ENCODE data around the gene KCNJ9. TPM values are rescaled to one million over a fixed set of nuclear protein-coding genes. Genes with fewer than 3 reads are reported as not detected.

Gene KCNJ9
- total and polyA plus RNA-seq, 5 donors from 2014 or later = 0.05 to 0.25 TPM; not detected in 3

- no peak overlapping the region for H3K27ac ChIP-seq (ENCODE audit: insufficient read depth, low read length, poor library complexity, severe bottlenecking)
- Mint-ChIP-seq H3K27ac (no peak overlapping the region), H3K27me3 (no peaks in the 10 kb centered on the region), H3K4me1 (no peaks in the 10 kb centered on the region), H3K4me3 (no peak overlapping the region), H3K9me3 (no peaks in the 10 kb centered on the region), H3K36me3 (no peaks in the 10 kb centered on the region)
- H3K4me1 ChIP-seq (ENCODE audit: control insufficient read depth, insufficient read depth, low read length, poor library complexity, severe bottlenecking) = no peaks in the 10 kb centered on the region
- ATAC-seq (ENCODE audit: low read depth in 2 of 2) (no peak), DNase-seq (no peak)
- peaks cover 4% of the 10 kb centered on the region for H3K27me3 ChIP-seq (ENCODE audit: control insufficient read depth, insufficient read depth, low read length)
- no peak overlapping the region for H3K4me3 ChIP-seq (ENCODE audit: low read depth, low read length)
- H3K36me3 ChIP-seq (ENCODE audit: control insufficient read depth, insufficient read depth, low read length) = no peaks in the 10 kb centered on the region
- H3K9me3 ChIP-seq (ENCODE audit: control insufficient read depth in 2 of 2, low read length in 2 of 2) = no peaks in the 10 kb centered on the region
Observed at GRCh38 chr1:160133990-160134770, 52.8 kb downstream of the KCNJ9 start.

- DNase-seq (no peak), ATAC-seq (ENCODE audit: low read depth in 2 of 2) (no peak)
- peaks cover 4% of the 10 kb centered on the region for H3K27me3 ChIP-seq (ENCODE audit: control insufficient read depth, insufficient read depth, low read length)
- no peak overlapping the region for H3K4me3 Mint-ChIP-seq
- H3K27ac ChIP-seq (ENCODE audit: insufficient read depth, low read length, poor library complexity, severe bottlenecking) = no peak overlapping the region
- H3K4me1 ChIP-seq (ENCODE audit: control insufficient read depth, insufficient read depth, low read length, poor library complexity, severe bottlenecking) = no peaks in the 10 kb centered on the region
- no peaks in the 10 kb centered on the region for H3K9me3 ChIP-seq (ENCODE audit: control insufficient read depth in 2 of 2, low read length in 2 of 2)
- no peak overlapping the region for H3K4me3 ChIP-seq (ENCODE audit: low read depth, low read length)
- no peaks in the 10 kb centered on the region for H3K36me3 Mint-ChIP-seq
- H3K4me1 Mint-ChIP-seq = no peaks in the 10 kb centered on the region
- peaks cover 5% of the 10 kb centered on the region for H3K27me3 Mint-ChIP-seq
- H3K27ac Mint-ChIP-seq = no peak overlapping the region
- peaks cover 0 to 1% (median 0%) of the 10 kb centered on the region in 7 donors for H3K9me3 Mint-ChIP-seq
- no peaks in the 10 kb centered on the region for H3K36me3 ChIP-seq (ENCODE audit: control insufficient read depth, insufficient read depth, low read length)
Observed at GRCh38 chr1:160134791-160135572, 53.6 kb downstream of the KCNJ9 start.

- ATAC-seq (ENCODE audit: low read depth in 2 of 2) = no peak
- Histone ChIP-seq H3K4me1 (ENCODE audit: control insufficient read depth, insufficient read depth, low read length, poor library complexity, severe bottlenecking) (no peaks in the 10 kb centered on the region), H3K27ac (ENCODE audit: insufficient read depth, low read length, poor library complexity, severe bottlenecking) (no peak overlapping the region), H3K4me3 (ENCODE audit: low read depth, low read length) (no peak overlapping the region), H3K27me3 (ENCODE audit: control insufficient read depth, insufficient read depth, low read length) (peaks cover 2% of the 10 kb centered on the region), H3K9me3 (ENCODE audit: control insufficient read depth in 2 of 2, low read length in 2 of 2) (no peaks in the 10 kb centered on the region), H3K36me3 (ENCODE audit: control insufficient read depth, insufficient read depth, low read length) (no peaks in the 10 kb centered on the region)
- Mint-ChIP-seq H3K4me3 (no peak overlapping the region), H3K27ac (no peak overlapping the region), H3K27me3 (peaks cover 9% of the 10 kb centered on the region), H3K4me1 (no peaks in the 10 kb centered on the region), H3K9me3 (peaks cover 0 to 1% (median 0%) of the 10 kb centered on the region in 7 donors), H3K36me3 (no peaks in the 10 kb centered on the region)
- no peak for DNase-seq
Observed at GRCh38 chr1:160136121-160136925, 55.0 kb downstream of the KCNJ9 start.

- Mint-ChIP-seq H3K27ac (no peak overlapping the region), H3K9me3 (peaks cover 0 to 1% (median 0%) of the 10 kb centered on the region in 7 donors), H3K27me3 (peaks cover 10% of the 10 kb centered on the region), H3K36me3 (no peaks in the 10 kb centered on the region), H3K4me1 (no peaks in the 10 kb centered on the region), H3K4me3 (no peak overlapping the region)
- DNase-seq (no peak), ATAC-seq (ENCODE audit: low read depth in 2 of 2) (no peak)
- Histone ChIP-seq H3K36me3 (ENCODE audit: control insufficient read depth, insufficient read depth, low read length) (no peaks in the 10 kb centered on the region), H3K4me1 (ENCODE audit: control insufficient read depth, insufficient read depth, low read length, poor library complexity, severe bottlenecking) (no peaks in the 10 kb centered on the region), H3K27ac (ENCODE audit: insufficient read depth, low read length, poor library complexity, severe bottlenecking) (no peak overlapping the region), H3K9me3 (ENCODE audit: control insufficient read depth in 2 of 2, low read length in 2 of 2) (no peaks in the 10 kb centered on the region), H3K27me3 (ENCODE audit: control insufficient read depth, insufficient read depth, low read length) (peaks cover 3% of the 10 kb centered on the region), H3K4me3 (ENCODE audit: low read depth, low read length) (no peak overlapping the region)
Observed at GRCh38 chr1:160136926-160137200, 55.5 kb downstream of the KCNJ9 start.

GRCh38 chr1:160137216-160137862 is 56.0 kb downstream of the KCNJ9 start:
- DNase-seq (no peak), ATAC-seq (ENCODE audit: low read depth in 2 of 2) (no peak)
- Histone ChIP-seq H3K27ac (ENCODE audit: insufficient read depth, low read length, poor library complexity, severe bottlenecking) (no peak overlapping the region), H3K4me3 (ENCODE audit: low read depth, low read length) (no peak overlapping the region), H3K36me3 (ENCODE audit: control insufficient read depth, insufficient read depth, low read length) (no peaks in the 10 kb centered on the region), H3K27me3 (ENCODE audit: control insufficient read depth, insufficient read depth, low read length) (peaks cover 5% of the 10 kb centered on the region), H3K4me1 (ENCODE audit: control insufficient read depth, insufficient read depth, low read length, poor library complexity, severe bottlenecking) (no peaks in the 10 kb centered on the region), H3K9me3 (ENCODE audit: control insufficient read depth in 2 of 2, low read length in 2 of 2) (no peaks in the 10 kb centered on the region)
- Mint-ChIP-seq H3K27me3 (peaks cover 15% of the 10 kb centered on the region), H3K4me1 (no peaks in the 10 kb centered on the region), H3K36me3 (no peaks in the 10 kb centered on the region), H3K9me3 (peaks cover 0 to 1% (median 0%) of the 10 kb centered on the region in 7 donors), H3K4me3 (no peak overlapping the region), H3K27ac (no peak overlapping the region)

- ATAC-seq (ENCODE audit: low read depth in 2 of 2) (no peak), DNase-seq (no peak)
- no peak overlapping the region for H3K4me3 ChIP-seq (ENCODE audit: low read depth, low read length)
- H3K4me3 Mint-ChIP-seq = no peak overlapping the region
- H3K27ac Mint-ChIP-seq = no peak overlapping the region
- H3K27ac ChIP-seq (ENCODE audit: insufficient read depth, low read length, poor library complexity, severe bottlenecking) = no peak overlapping the region
- no peaks in the 10 kb centered on the region for H3K4me1 Mint-ChIP-seq
- no peaks in the 10 kb centered on the region for H3K9me3 ChIP-seq (ENCODE audit: control insufficient read depth in 2 of 2, low read length in 2 of 2)
- no peaks in the 10 kb centered on the region for H3K36me3 Mint-ChIP-seq
- no peaks in the 10 kb centered on the region for H3K4me1 ChIP-seq (ENCODE audit: control insufficient read depth, insufficient read depth, low read length, poor library complexity, severe bottlenecking)
- H3K27me3 Mint-ChIP-seq = peaks cover 30% of the 10 kb centered on the region
- peaks cover 0 to 1% (median 0%) of the 10 kb centered on the region in 7 donors for H3K9me3 Mint-ChIP-seq
- peaks cover 10% of the 10 kb centered on the region for H3K27me3 ChIP-seq (ENCODE audit: control insufficient read depth, insufficient read depth, low read length)
- H3K36me3 ChIP-seq (ENCODE audit: control insufficient read depth, insufficient read depth, low read length) = no peaks in the 10 kb centered on the region
Observed at GRCh38 chr1:160139840-160140239, 58.5 kb downstream of the KCNJ9 start.

Measured in CD4-positive, CD25-positive, alpha-beta regulatory T cell (primary cell).